ENCODE measurements around the gene ITGAV. TPM values are rescaled to one million over a fixed set of nuclear protein-coding genes. Genes with fewer than 3 reads are reported as not detected.
A peak's percentile ranks its signal among the peaks of the same experiment; 100 is the strongest.

ITGAV gene
- total RNA-seq, 2 donors from 2014 or later = 31.6 to 54.6 TPM

- no peaks in the 10 kb centered on the region for H3K36me3 ChIP-seq
- DNase-seq = no peak
- H3K4me1 ChIP-seq = no peaks in the 10 kb centered on the region
- intact Hi-C loops (cut with DNase I) = loop anchor here (2.0 kb wide), 1 partner anchor 135 kb away; no protein-coding TSS in a partner anchor
- no peak for TF ChIP-seq CTCF (IDR thresholded peaks at IDR 0.05)
- no peak overlapping the region for H3K4me3 ChIP-seq
- no peaks in the 10 kb centered on the region for H3K9me3 ChIP-seq
- H3K9ac ChIP-seq (ENCODE audit: low read depth in 2 of 2, low read length in 2 of 2) = no peak overlapping the region
- H3K27me3 ChIP-seq = no peaks in the 10 kb centered on the region
- no peak overlapping the region for H3K27ac ChIP-seq
Observed at GRCh38 chr2:186639939-186640338, 50.1 kb downstream of the ITGAV start.

- H3K36me3 ChIP-seq = no peaks in the 10 kb centered on the region
- H3K9me3 ChIP-seq = no peaks in the 10 kb centered on the region
- no peak for DNase-seq
- H3K9ac ChIP-seq (ENCODE audit: low read depth in 2 of 2, low read length in 2 of 2) = no peak overlapping the region
- intact Hi-C loops (cut with DNase I) = loop anchor here (2.0 kb wide), 1 partner anchor 136 kb away; no protein-coding TSS in a partner anchor
- no peak for TF ChIP-seq CTCF (IDR thresholded peaks at IDR 0.05)
- no peaks in the 10 kb centered on the region for H3K27me3 ChIP-seq
- H3K4me3 ChIP-seq = no peak overlapping the region
- H3K27ac ChIP-seq = no peak overlapping the region
- no peaks in the 10 kb centered on the region for H3K4me1 ChIP-seq
Observed at GRCh38 chr2:186641132-186641806, 51.4 kb downstream of the ITGAV start.

GRCh38 chr2:186641807-186642321 lies 52.0 kb downstream of the ITGAV start:
- Histone ChIP-seq H3K27ac (no peak overlapping the region), H3K9ac (ENCODE audit: low read depth in 2 of 2, low read length in 2 of 2) (no peak overlapping the region), H3K36me3 (no peaks in the 10 kb centered on the region), H3K27me3 (no peaks in the 10 kb centered on the region), H3K4me3 (no peak overlapping the region), H3K9me3 (no peaks in the 10 kb centered on the region), H3K4me1 (no peaks in the 10 kb centered on the region)
- peak; percentile 25 for DNase-seq
- peak; percentile 63 for TF ChIP-seq CTCF (IDR thresholded peaks at IDR 0.05)
- intact Hi-C loops (cut with DNase I) = loop anchor here (2.0 kb wide), 1 partner anchor 137 kb away; no protein-coding TSS in a partner anchor

- TF ChIP-seq CTCF (IDR thresholded peaks at IDR 0.05) = no peak
- intact Hi-C loops (cut with DNase I) = no loop called here
- H3K36me3 ChIP-seq = no peaks in the 10 kb centered on the region
Observed at GRCh38 chr2:186644791-186645190, 54.9 kb downstream of the ITGAV start.

GRCh38 chr2:186645999-186646398 lies 56.1 kb downstream of the ITGAV start:
- Histone ChIP-seq H3K9me3 (no peaks in the 10 kb centered on the region), H3K9ac (ENCODE audit: low read depth in 2 of 2, low read length in 2 of 2) (no peak overlapping the region), H3K36me3 (no peaks in the 10 kb centered on the region), H3K27me3 (no peaks in the 10 kb centered on the region), H3K4me3 (no peak overlapping the region), H3K4me1 (no peaks in the 10 kb centered on the region), H3K27ac (no peak overlapping the region)
- intact Hi-C loops (cut with DNase I) = no loop called here
- no peak for DNase-seq
- TF ChIP-seq CTCF (IDR thresholded peaks at IDR 0.05) = no peak

More at GRCh38 chr2:186644791-186645190, 54.9 kb downstream of the ITGAV start:
- no peak for DNase-seq
- Histone ChIP-seq H3K4me3 (no peak overlapping the region), H3K4me1 (no peaks in the 10 kb centered on the region), H3K27ac (no peak overlapping the region), H3K9me3 (no peaks in the 10 kb centered on the region), H3K27me3 (no peaks in the 10 kb centered on the region), H3K9ac (ENCODE audit: low read depth in 2 of 2, low read length in 2 of 2) (no peak overlapping the region)

Measured in colonic mucosa (tissue), 4 donors.